Esophagus squamous epithelium (tissue), 5 donors: ENCODE results near the gene FAF2. TPM values are rescaled to one million over a fixed set of nuclear protein-coding genes. Genes with fewer than 3 reads are reported as not detected.
A peak's percentile ranks its signal among the peaks of the same experiment; 100 is the strongest.

ENCODE experiments used
- DNase-seq: peaks from one replicate; lab custom pipeline; 2025; lab: John Stamatoyannopoulos, UW
- H3K27ac ChIP-seq, 4 donors: fragments of 200-600 bp; sonication (generic); one replicate each; pipeline ENCODE4 v1.5.1; 2016 to 2019; ENCODE audit warnings: mild to moderate bottlenecking in 1 of 4
- H3K27me3 ChIP-seq, 4 donors: fragments of 200-600 bp; sonication (generic); 1 replicate in 3 of 4; 2 replicates in 1 of 4; pipeline versions ENCODE4 v1.5.1 to v1.6.0; 2017 to 2021; ENCODE audit warnings: antibody characterized with exemption in 1 of 4
- H3K36me3 ChIP-seq, 3 donors: fragments of 200-600 bp; sonication (generic); one replicate each; pipeline ENCODE4 v1.5.1; 2016 to 2019
- H3K4me1 ChIP-seq, 3 donors: fragments of 200-600 bp; sonication (generic); one replicate each; pipeline ENCODE4 v1.5.1; 2017 to 2019
- H3K4me3 ChIP-seq, 4 donors: fragments of 200-600 bp; sonication (generic); 1 replicate in 3 of 4; 2 replicates in 1 of 4; pipeline ENCODE4 v1.5.1; 2016 to 2019; ENCODE audit warnings: mild to moderate bottlenecking in 2 of 4, moderate library complexity in 1 of 4
- H3K9me3 ChIP-seq, 3 donors: fragments of 200-600 bp; sonication (generic); one replicate each; pipeline ENCODE4 v1.5.1; 2016 to 2019
- CTCF ChIP-seq, 6 experiments: fragments of 450-650 bp in 4 of 6; fragments of 200-600 bp in 2 of 6; sonication (generic) in 2 of 6; IDR thresholded peaks; one replicate each; pipeline ENCODE4 v1.5.1; 2016 to 2019; ENCODE audit warnings: antibody characterized with exemption in 6 of 6, mild to moderate bottlenecking in 4 of 6, moderate library complexity in 4 of 6
- POLR2A ChIP-seq, 4 donors: fragments of 450-650 bp; IDR thresholded peaks; one replicate each; pipeline ENCODE4 v1.6.1; 2017; ENCODE audit warnings: antibody characterized with exemption in 4 of 4, mild to moderate bottlenecking in 4 of 4, moderate library complexity in 3 of 4
- WGBS, 2 donors: methylation state at CpG; one replicate each; pipeline ENCODE4 v1.1.5; 2018; 5-methylcytosine and 5-hydroxymethylcytosine counted together
- intact Hi-C: fragments of 100-400 bp; cut with DNase I; formaldehyde crosslinking; loops from one replicate; pipeline ENCODE4 v1.15.0; 2022
- total RNA-seq, 4 donors: library from RNA; depleted of rRNA; stranded (reverse); fragments of >200 nt; gene quantifications; one replicate each; pipeline ENCODE4 v1.1.0, GENCODE V29; 2016
- donor health status: DM: yes; HTN: yes; CAD: no.

FAF2 gene
- total RNA-seq, 4 donors from 2014 or later: 18.5 to 27.0 (median 24.7) TPM

DNA sequence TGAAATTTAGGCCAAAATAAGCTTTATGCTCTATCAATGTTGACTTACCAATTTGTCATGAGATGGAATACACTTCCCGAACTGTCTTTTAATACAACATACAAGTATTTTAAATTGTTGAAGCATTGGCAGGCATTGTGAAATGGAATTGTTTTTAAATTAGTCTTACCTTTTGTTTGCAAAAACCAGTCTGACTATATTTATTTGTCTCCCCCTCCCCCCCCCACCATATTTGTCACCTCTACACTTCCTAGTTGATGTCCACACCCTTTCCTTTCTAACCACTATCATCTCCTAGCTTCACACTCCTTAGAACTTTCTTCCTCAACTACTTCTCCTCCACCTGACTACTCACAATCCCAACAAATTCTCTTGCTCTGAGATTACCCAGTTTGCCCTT, 40.9 kb downstream of the FAF2 start:
- no peak for DNase-seq
- no peaks in the 10 kb centered on the region for H3K27me3 ChIP-seq
- peak overlapping the region in 3 of 4 donors; percentile 43 to 60 (median 47) for H3K27ac ChIP-seq
- no peak overlapping the region for H3K4me3 ChIP-seq
- no peaks in the 10 kb centered on the region for H3K9me3 ChIP-seq
- peaks cover 0 to 95% (median 16%) of the 10 kb centered on the region in 3 donors for H3K36me3 ChIP-seq
- TF ChIP-seq CTCF (IDR thresholded peaks at IDR 0.05) (no peak), POLR2A (IDR thresholded peaks at IDR 0.05) (no peak)
- 75 to 93% methylated on average over 1 of the region's 1 CpG for WGBS, 2 donors
- peaks cover 0 to 35% (median 0%) of the 10 kb centered on the region in 3 donors for H3K4me1 ChIP-seq
- intact Hi-C loops: no loop called here

DNA sequence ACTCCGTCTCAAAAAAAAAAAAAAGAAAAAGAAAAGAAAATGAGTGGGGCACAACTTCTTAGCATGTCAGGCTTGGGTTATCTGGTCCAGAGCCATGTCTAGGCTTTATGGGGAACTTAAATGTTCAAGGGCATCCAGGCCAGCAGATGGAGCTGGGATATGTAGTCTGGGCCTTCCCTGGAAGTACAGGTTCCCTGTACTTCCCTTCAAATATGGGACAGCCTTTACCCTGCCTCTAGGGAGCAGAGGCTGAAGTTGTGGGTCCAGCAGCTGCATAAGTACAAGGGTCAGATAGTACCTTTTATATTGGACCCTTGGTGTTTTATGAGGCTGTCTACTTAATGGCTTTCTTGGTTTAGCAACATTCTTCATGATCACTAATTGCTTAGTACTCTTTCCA, 42.1 kb downstream of the FAF2 start:
- H3K27ac ChIP-seq: no peak overlapping the region
- intact Hi-C loops: no loop called here
- 92 to 100% methylated on average over 1 of the region's 1 CpG for WGBS, 2 donors
- no peak for DNase-seq
- H3K4me3 ChIP-seq: no peak overlapping the region
- peaks cover 0 to 97% (median 16%) of the 10 kb centered on the region in 3 donors for H3K36me3 ChIP-seq
- H3K9me3 ChIP-seq: no peaks in the 10 kb centered on the region
- peaks cover 0 to 35% (median 0%) of the 10 kb centered on the region in 3 donors for H3K4me1 ChIP-seq
- TF ChIP-seq POLR2A (IDR thresholded peaks at IDR 0.05) (no peak), CTCF (IDR thresholded peaks at IDR 0.05) (no peak)
- no peaks in the 10 kb centered on the region for H3K27me3 ChIP-seq

DNA sequence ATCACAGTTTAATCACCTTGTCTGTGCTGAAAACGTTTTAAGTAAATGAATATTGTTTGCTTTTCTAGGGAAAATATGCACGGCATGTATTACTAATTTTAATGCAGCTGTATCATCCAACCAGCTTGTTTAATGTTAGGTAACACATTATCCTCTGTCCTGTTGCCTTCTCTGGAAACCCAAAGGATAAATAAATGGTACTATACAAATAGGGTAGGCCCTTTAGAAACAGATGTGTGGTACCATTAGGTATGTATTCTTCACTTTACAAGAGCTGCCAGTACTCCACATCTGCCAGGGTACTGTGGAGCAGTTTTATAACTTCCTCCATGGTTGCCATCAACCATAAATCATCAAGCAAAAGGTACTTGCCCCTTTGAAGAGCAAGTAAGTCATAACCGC, 42.9 kb downstream of the FAF2 start:
- intact Hi-C loops: no loop called here
- TF ChIP-seq CTCF (IDR thresholded peaks at IDR 0.05) (no peak), POLR2A (IDR thresholded peaks at IDR 0.05) (no peak)
- H3K36me3 ChIP-seq: peaks cover 0 to 100% (median 16%) of the 10 kb centered on the region in 3 donors
- H3K4me1 ChIP-seq: peaks cover 0 to 35% (median 0%) of the 10 kb centered on the region in 3 donors
- no peak for DNase-seq
- 62 to 63% methylated on average over 3 of the region's 3 CpGs for WGBS, 2 donors
- H3K4me3 ChIP-seq: no peak overlapping the region
- no peak overlapping the region for H3K27ac ChIP-seq
- H3K9me3 ChIP-seq: no peaks in the 10 kb centered on the region
- H3K27me3 ChIP-seq: no peaks in the 10 kb centered on the region

- Histone ChIP-seq H3K36me3 (peaks cover 0 to 100% (median 20%) of the 10 kb centered on the region in 3 donors), H3K27me3 (no peaks in the 10 kb centered on the region), H3K4me1 (peaks cover 0 to 35% (median 0%) of the 10 kb centered on the region in 3 donors), H3K9me3 (no peaks in the 10 kb centered on the region), H3K27ac (peak overlapping the region in 3 of 4 donors; percentile 25 to 55 (median 54)), H3K4me3 (no peak overlapping the region)
- TF ChIP-seq CTCF (IDR thresholded peaks at IDR 0.05) (no peak), POLR2A (IDR thresholded peaks at IDR 0.05) (no peak)
- WGBS, 2 donors: 35 to 46% methylated on average over 8 of the region's 8 CpGs
- DNase-seq: no peak
- intact Hi-C loops: no loop called here
These were observed 43.7 kb downstream of the FAF2 start for GRCh38 chr5:176491901-176492300.

DNA sequence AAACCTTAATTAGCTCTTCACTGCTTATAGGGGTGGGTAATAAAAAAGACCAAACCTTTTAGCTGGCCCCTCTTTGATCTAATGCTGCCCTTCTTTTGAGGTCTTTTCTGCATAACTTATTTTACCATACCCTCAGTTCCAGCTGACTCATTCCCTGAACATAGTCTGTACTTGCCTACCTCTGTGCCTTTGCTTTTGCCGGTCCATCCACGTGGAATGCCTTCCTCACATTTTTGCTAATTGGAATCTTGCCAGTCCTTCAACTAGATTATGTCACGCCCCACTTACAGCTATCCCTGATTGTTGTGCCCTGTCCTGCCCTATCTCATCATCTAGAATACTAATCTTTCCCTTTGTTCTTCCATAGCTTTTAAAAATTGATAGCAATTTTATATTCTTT, 44.2 kb downstream of the FAF2 start:
- Histone ChIP-seq H3K27ac (peak overlapping the region in 3 of 4 donors; percentile 25 to 55 (median 54)), H3K27me3 (no peaks in the 10 kb centered on the region), H3K36me3 (peaks cover 0 to 100% (median 20%) of the 10 kb centered on the region in 3 donors), H3K4me3 (no peak overlapping the region), H3K9me3 (no peaks in the 10 kb centered on the region), H3K4me1 (peaks cover 0 to 36% (median 0%) of the 10 kb centered on the region in 3 donors)
- WGBS, 2 donors: 31 to 42% methylated on average over 3 of the region's 3 CpGs
- intact Hi-C loops: no loop called here
- no peak for TF ChIP-seq POLR2A (IDR thresholded peaks at IDR 0.05)
- TF ChIP-seq CTCF (IDR thresholded peaks at IDR 0.05): no peak
- no peak for DNase-seq
